SK-N-MC (cell line): ENCODE results near the gene IGFBP3.

Source experiments
- DNase-seq: peaks from one replicate; pipeline ENCODE4 v3.0.0-alpha.2; 2011; ENCODE audit warnings: low read depth, low spot score
- H3K27ac ChIP-seq: fragments of 200-600 bp; sonication (generic); 2 replicates; pipeline ENCODE4 v1.5.1; 2016; ENCODE audit warnings: mixed run types
- H3K36me3 ChIP-seq: fragments of 200-600 bp; sonication (generic); 2 replicates; pipeline ENCODE4 v1.6.1; 2017; ENCODE audit warnings: antibody characterized with exemption, low read length, mixed read lengths; ENCODE audit not compliant: insufficient read depth
- H3K4me3 ChIP-seq: fragments of 200-600 bp; sonication (generic); 2 replicates; pipeline ENCODE4 v1.5.1; 2016
- H3K9ac ChIP-seq: fragments of 200-600 bp; sonication (generic); 2 replicates; pipeline ENCODE4 v1.8.0; 2017; ENCODE audit warnings: mixed run types, mixed read lengths; ENCODE audit not compliant: insufficient read length
- H3K9me3 ChIP-seq: fragments of 200-600 bp; sonication (generic); 2 replicates; pipeline ENCODE4 v1.6.1; 2017; ENCODE audit warnings: low read depth, mild to moderate bottlenecking, antibody characterized with exemption, low read length, moderate library complexity, mixed read lengths
- EZH2 ChIP-seq: fragments of 200-600 bp; sonication (generic); IDR thresholded peaks from one replicate; pipeline ENCODE4 v1.6.1; 2017; ENCODE audit warnings: antibody characterized with exemption
- FOXP2 ChIP-seq: optimal IDR thresholded peaks from 2 replicates; pipeline ENCODE3; 2011; ENCODE audit warnings: mild to moderate bottlenecking, moderate library complexity; ENCODE audit not compliant: insufficient read depth; ENCODE audit errors: extremely low read length, control extremely low read depth
- POLR2AphosphoS5 ChIP-seq: IDR thresholded peaks from 2 replicates; pipeline ENCODE4 v1.6.1; 2012; ENCODE audit warnings: mild to moderate bottlenecking, low read depth, low read length, borderline replicate concordance

Gene IGFBP3

DNA sequence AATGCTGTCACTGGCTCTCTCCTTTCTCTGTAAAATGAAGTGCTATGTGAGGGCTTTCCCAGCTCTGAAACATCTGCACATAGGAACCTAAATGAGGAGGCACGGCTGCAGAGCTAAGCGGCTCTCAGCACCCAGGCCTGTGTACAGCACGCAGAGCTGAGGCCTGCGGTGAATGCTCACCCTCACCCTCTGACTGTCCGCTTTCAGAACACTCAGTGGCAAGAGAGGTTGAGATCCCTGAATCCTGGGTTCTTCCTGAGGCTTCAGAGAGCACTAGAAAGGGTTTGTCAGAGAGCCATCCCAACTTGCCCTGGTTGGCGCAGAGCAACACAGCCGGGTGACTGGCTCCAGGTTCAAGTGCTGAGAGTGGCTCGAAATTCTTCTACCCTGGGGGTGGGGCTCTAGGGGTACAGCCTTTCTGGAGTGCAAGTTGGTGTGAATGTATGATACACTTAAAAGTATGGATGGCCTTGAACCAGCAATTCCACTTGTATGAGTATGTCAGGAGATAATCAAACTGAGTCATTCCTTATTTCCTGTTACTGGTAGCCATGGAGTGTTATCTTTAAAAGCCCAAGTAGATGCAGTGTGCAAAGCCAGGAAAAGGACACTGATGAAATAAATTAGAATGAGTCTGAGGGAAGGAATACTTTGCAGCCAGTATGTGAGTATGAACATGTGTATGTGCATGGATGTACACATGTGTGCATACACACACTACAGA, 46.5 kb downstream of the IGFBP3 start:
- Histone ChIP-seq H3K9ac (no peak overlapping the region), H3K4me3 (no peak overlapping the region), H3K9me3 (no peaks in the 10 kb centered on the region), H3K36me3 (no peaks in the 10 kb centered on the region), H3K27ac (no peak overlapping the region)
- no peak for TF ChIP-seq EZH2
- TF ChIP-seq FOXP2 = no peak
- no peak for DNase-seq

DNA sequence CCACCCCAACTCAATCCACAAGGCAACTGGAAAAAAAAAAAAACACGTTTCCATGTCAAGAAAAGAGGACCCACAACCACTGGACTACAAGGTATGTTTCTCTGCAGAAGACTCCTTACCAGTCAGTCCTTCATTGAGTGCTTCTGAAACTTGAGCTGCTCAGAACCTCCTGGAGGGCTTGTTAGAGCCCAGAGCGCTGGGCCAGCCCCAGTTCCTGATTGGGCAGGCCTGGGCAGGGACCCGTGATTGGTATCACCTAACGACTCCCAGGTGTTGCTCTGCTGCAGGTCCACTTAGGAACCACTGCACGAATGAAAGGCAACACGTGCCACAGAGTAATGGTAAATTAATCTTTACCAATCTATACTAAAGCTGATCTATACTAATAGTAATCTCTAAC, 47.7 kb downstream of the IGFBP3 start:
- H3K4me3 ChIP-seq = no peak overlapping the region
- H3K9ac ChIP-seq = no peak overlapping the region
- TF ChIP-seq POLR2AphosphoS5 (no peak), EZH2 (no peak), FOXP2 (no peak)
- H3K27ac ChIP-seq = no peak overlapping the region
- no peaks in the 10 kb centered on the region for H3K9me3 ChIP-seq
- no peaks in the 10 kb centered on the region for H3K36me3 ChIP-seq
- DNase-seq = no peak

DNA sequence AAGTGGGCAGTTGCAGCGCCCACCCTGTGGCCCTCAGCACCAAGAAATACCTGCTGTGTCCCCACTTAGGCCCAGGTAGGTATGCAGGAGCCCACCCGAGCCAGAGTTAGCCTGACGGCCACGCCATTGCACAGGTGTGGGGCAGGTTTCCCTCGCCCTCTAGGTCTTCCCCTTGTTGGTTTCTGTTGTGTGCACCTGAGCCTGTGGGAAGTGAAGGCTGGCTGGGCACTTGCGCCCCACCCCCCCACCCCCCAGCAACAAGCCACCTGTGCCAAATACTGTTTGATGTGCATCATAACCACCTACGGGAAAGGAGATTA, 48.1 kb downstream of the IGFBP3 start, which contains the start of gene CCDC201:
Gene CCDC201, minus strand, starts transcription at position 48 of the 320 bp plus-strand sequence. CDS start 75 bp downstream, outside the sequence.
- DNase-seq = no peak
- TF ChIP-seq EZH2 (no peak), POLR2AphosphoS5 (no peak), FOXP2 (no peak)
- Histone ChIP-seq H3K27ac (no peak within 1 kb of the TSS), H3K9ac (no peak within 1 kb of the TSS), H3K9me3 (no peaks in the 10 kb centered on the region), H3K36me3 (no peaks in the 10 kb centered on the region), H3K4me3 (no peak within 1 kb of the TSS)

DNA sequence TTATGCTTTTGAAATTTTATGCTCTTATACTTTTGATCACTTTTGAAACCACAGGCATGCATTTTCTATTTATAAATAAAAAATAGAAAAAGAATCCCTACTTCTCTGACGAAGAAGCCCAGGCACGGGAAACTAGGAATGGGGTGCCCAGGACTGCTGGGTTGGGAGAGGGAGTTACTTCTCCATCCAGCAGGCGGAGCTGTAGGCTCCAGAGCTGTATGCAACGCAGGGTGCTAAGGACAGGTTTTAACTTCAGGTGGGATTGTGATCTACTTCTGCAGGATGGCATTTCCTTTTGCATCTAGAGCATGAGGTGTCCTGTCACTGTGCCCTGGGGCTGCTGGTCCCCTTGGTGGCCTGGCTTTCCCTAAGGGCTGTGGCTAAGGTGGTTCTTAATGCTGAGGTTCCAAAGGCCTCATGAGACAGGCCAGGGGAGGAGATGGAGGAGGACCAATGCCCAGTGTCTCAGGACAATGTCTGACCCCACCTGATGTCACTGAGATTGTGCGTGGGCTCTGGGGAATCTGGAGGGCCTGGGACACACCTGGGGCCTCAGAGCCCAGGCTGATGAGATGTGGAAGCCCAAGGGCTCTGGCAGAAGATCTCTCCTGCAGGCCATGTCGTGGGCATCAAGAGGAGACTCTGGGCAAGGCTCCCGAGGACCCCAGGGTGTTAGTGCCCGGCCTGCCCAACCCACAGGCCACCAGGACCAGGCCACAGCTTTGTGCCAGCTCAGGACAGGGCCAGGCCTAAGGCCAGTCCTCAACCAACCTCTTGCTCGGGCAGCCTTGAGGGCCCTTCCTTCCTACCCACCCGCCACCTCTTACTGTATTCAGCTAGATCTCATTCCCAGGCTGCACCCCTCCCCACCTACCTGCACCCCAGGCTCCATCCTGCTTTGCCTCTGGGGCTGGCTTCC, 48.7 kb downstream of the IGFBP3 start:
- no peak overlapping the region for H3K9ac ChIP-seq
- no peak overlapping the region for H3K4me3 ChIP-seq
- TF ChIP-seq EZH2 = no peak
- TF ChIP-seq FOXP2 = no peak
- TF ChIP-seq POLR2AphosphoS5 = no peak
- no peak for DNase-seq
- no peak overlapping the region for H3K27ac ChIP-seq
- H3K36me3 ChIP-seq = no peaks in the 10 kb centered on the region
- H3K9me3 ChIP-seq = no peaks in the 10 kb centered on the region

DNA sequence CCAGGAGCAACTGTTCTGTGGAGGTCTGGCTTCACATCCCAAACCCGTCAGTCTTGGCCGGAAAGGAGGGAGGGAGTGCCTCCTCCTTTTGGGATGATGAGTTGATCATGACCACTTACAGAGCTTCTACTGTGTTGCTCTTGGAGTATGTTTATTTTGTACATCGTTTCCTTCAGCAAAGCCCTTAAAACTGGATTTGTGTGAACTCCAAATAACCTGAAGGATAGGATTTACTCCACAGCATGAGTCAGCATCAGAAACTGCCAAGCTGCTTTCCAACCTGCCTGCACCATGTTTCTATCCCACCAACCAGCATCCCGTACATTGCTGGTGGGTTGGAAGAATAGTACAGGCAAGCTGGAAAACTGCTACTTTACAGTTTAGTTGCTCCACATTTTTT, 51.6 kb downstream of the IGFBP3 start:
- no peak for TF ChIP-seq POLR2AphosphoS5
- TF ChIP-seq FOXP2 = no peak
- TF ChIP-seq EZH2 = no peak
- Histone ChIP-seq H3K9me3 (no peaks in the 10 kb centered on the region), H3K4me3 (no peak overlapping the region), H3K27ac (no peak overlapping the region), H3K36me3 (no peaks in the 10 kb centered on the region), H3K9ac (no peak overlapping the region)
- no peak for DNase-seq

DNA sequence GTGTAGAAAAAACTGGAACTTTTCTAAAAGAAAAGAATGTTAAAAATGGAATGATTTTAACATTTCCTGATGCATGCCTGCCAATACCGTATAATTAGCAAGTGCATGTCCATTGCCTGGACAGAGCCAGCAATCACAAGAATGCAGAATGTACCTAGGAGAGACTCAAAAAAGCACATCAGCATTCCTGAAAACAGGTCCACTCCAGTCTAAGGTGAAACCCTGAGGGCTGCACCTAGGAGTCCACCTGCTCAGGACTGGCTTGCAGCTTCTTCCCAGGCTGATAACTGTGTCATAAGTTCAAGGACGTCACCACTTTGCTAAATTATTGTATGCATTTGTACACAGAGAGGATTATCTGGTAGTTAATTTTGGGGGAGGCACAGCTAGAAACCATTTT, 53.6 kb downstream of the IGFBP3 start:
- no peaks in the 10 kb centered on the region for H3K9me3 ChIP-seq
- no peak for TF ChIP-seq EZH2
- no peak for TF ChIP-seq POLR2AphosphoS5
- no peak for TF ChIP-seq FOXP2
- H3K27ac ChIP-seq = no peak overlapping the region
- no peak for DNase-seq
- no peaks in the 10 kb centered on the region for H3K36me3 ChIP-seq
- no peak overlapping the region for H3K4me3 ChIP-seq
- no peak overlapping the region for H3K9ac ChIP-seq

DNA sequence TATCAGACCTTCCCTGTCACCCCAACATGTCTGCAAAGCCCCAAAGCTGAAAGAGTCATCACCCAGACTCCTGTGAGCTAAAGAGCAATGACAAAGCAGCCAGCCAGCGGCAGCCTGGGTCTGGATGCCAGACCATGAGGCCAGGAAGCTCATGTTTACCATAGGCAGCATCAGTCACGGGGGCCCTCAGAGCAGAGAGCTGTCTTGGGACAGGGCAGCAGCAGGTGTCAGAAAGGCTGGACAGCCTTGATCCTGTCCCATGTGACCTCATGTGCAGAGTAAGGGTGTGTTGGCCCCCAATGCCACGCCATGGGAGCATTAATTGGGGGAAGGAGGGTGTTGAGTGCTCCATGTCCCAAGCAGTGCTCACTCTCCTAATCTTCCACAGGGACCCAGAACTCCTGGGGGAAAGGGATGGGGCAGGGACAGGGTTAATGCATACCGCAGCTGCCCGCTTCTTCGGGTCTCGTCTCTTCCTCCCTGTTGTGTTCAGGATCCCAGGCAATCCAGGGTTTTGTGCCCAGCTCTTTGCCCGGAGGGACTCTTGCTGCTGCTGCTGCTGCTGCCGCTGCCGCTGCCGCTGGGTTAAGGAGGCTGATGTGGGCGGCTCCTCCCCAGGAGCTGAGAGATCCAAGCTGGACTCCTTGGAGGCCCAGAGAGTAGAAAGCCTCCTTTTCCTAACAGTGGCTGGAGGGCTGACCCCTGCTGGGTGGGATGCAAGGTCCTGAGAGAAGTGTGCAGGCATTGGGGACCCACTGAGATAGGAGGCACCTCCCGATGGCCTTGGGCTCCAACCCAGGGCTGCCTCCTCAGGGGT, 55.3 kb downstream of the IGFBP3 start:
- Histone ChIP-seq H3K4me3 (no peak overlapping the region), H3K9me3 (no peaks in the 10 kb centered on the region), H3K27ac (no peak overlapping the region), H3K9ac (no peak overlapping the region), H3K36me3 (no peaks in the 10 kb centered on the region)
- TF ChIP-seq EZH2 = no peak
- no peak for TF ChIP-seq POLR2AphosphoS5
- TF ChIP-seq FOXP2 = no peak
- DNase-seq = no peak

DNA sequence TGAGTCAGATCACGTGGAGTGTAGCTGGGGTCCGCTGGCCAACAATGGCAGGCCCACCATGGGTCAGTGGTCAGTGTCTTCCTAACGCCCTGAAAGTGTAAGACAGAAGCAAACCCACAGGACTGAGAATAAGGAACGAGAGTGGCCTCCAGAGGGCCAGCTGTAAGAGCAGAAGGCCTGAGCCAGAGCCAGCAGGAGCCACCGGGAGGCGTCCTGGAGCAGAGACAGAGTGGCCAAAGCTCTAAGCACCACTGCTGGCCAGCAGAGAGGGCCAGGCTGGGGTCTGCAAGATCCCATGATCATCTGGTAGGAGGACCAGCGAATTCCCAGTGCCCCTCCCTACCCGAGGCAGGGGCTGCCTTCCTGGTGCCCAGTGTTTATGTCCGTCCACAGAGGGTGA, 57.4 kb downstream of the IGFBP3 start:
- H3K4me3 ChIP-seq = no peak overlapping the region
- H3K9me3 ChIP-seq = no peaks in the 10 kb centered on the region
- H3K27ac ChIP-seq = no peak overlapping the region
- no peaks in the 10 kb centered on the region for H3K36me3 ChIP-seq
- TF ChIP-seq EZH2 (no peak), FOXP2 (no peak), POLR2AphosphoS5 (no peak)
- no peak overlapping the region for H3K9ac ChIP-seq
- no peak for DNase-seq
